ENCODE results near the gene CLNK.

Gene CLNK

GRCh38 chr4:10677796-10678497, 6.6 kb downstream of the CLNK start:
- TF ChIP-seq CTCF (IDR thresholded peaks at IDR 0.05; ENCODE audit: insufficient read depth, missing control alignments): no peak
- DNase-seq (ENCODE audit: insufficient read length, low spot score): no peak
- no peak for FAIRE-seq

- FAIRE-seq (no peak), DNase-seq (ENCODE audit: insufficient read length, low spot score) (no peak)
- TF ChIP-seq CTCF (IDR thresholded peaks at IDR 0.05; ENCODE audit: insufficient read depth, missing control alignments): no peak
Observed at GRCh38 chr4:10673817-10674369, 10.7 kb downstream of the CLNK start.

- no peak for DNase-seq (ENCODE audit: insufficient read length, low spot score)
- no peak for TF ChIP-seq CTCF (IDR thresholded peaks at IDR 0.05; ENCODE audit: insufficient read depth, missing control alignments)
- no peak for FAIRE-seq
Observed at GRCh38 chr4:10672379-10672778, 12.2 kb downstream of the CLNK start.

GRCh38 chr4:10671799-10672198, 12.8 kb downstream of the CLNK start:
- TF ChIP-seq CTCF (IDR thresholded peaks at IDR 0.05; ENCODE audit: insufficient read depth, missing control alignments): no peak
- DNase-seq (ENCODE audit: insufficient read length, low spot score) (no peak), FAIRE-seq (no peak)

- no peak for FAIRE-seq
Observed at GRCh38 chr4:10671366-10671765, 13.2 kb downstream of the CLNK start.

GRCh38 chr4:10670321-10670720, 14.2 kb downstream of the CLNK start:
- DNase-seq (ENCODE audit: insufficient read length, low spot score) (no peak), FAIRE-seq (no peak)
- no peak for TF ChIP-seq CTCF (IDR thresholded peaks at IDR 0.05; ENCODE audit: insufficient read depth, missing control alignments)

More at GRCh38 chr4:10671366-10671765, 13.2 kb downstream of the CLNK start:
- no peak for DNase-seq (ENCODE audit: insufficient read length, low spot score)
- TF ChIP-seq CTCF (IDR thresholded peaks at IDR 0.05; ENCODE audit: insufficient read depth, missing control alignments): no peak

GRCh38 chr4:10667701-10668326, 16.8 kb downstream of the CLNK start:
- DNase-seq (ENCODE audit: insufficient read length, low spot score) (no peak), FAIRE-seq (no peak)
- no peak for TF ChIP-seq CTCF (IDR thresholded peaks at IDR 0.05; ENCODE audit: insufficient read depth, missing control alignments)

Measured in D721Med (cell line).